Osteocyte (in vitro differentiated cells): Measurements from ENCODE around the gene STRN3. TPM values are rescaled to one million over a fixed set of nuclear protein-coding genes. Genes with fewer than 3 reads are reported as not detected.

Source experiments
- DNase-seq: peaks from one replicate; pipeline ENCODE4 v3.0.0; 2021; ENCODE audit warnings: mixed read lengths; ENCODE audit not compliant: unreplicated experiment; ENCODE audit errors: extremely low spot score
- H3K27ac Mint-ChIP-seq: one replicate; pipeline ENCODE4 v1.8.0; 2021; ENCODE audit warnings: mild to moderate bottlenecking, mixed read lengths; ENCODE audit not compliant: unreplicated experiment
- H3K27me3 Mint-ChIP-seq: one replicate; pipeline ENCODE4 v1.8.0; 2021; ENCODE audit warnings: mixed read lengths; ENCODE audit not compliant: unreplicated experiment
- H3K36me3 Mint-ChIP-seq: one replicate; pipeline ENCODE4 v1.8.0; 2021; ENCODE audit warnings: mixed read lengths; ENCODE audit not compliant: unreplicated experiment
- H3K4me1 Mint-ChIP-seq: one replicate; pipeline ENCODE4 v1.8.0; 2021; ENCODE audit warnings: mixed read lengths; ENCODE audit not compliant: unreplicated experiment
- H3K4me3 Mint-ChIP-seq: one replicate; pipeline ENCODE4 v1.8.0; 2021; ENCODE audit warnings: mild to moderate bottlenecking, moderate library complexity, mixed read lengths; ENCODE audit not compliant: unreplicated experiment
- H3K9me3 Mint-ChIP-seq: one replicate; pipeline ENCODE4 v1.8.0; 2021; ENCODE audit warnings: mixed read lengths; ENCODE audit not compliant: unreplicated experiment
- total RNA-seq: library from RNA; stranded (reverse); gene quantifications from 2 replicates; pipeline ENCODE4 v1.2.1, GENCODE V29; 2021
- TF ChIP-seq, protein P1 (sequence below): fragments of 200-600 bp; sonication (generic); IDR thresholded peaks from 2 replicates; pipeline ENCODE4 v1.5.0; 2021; ENCODE audit warnings: antibody characterized with exemption, mild to moderate bottlenecking, moderate library complexity

STRN3 gene
- total RNA-seq, 1 donor from 2014 or later = 38.7 TPM

DNA sequence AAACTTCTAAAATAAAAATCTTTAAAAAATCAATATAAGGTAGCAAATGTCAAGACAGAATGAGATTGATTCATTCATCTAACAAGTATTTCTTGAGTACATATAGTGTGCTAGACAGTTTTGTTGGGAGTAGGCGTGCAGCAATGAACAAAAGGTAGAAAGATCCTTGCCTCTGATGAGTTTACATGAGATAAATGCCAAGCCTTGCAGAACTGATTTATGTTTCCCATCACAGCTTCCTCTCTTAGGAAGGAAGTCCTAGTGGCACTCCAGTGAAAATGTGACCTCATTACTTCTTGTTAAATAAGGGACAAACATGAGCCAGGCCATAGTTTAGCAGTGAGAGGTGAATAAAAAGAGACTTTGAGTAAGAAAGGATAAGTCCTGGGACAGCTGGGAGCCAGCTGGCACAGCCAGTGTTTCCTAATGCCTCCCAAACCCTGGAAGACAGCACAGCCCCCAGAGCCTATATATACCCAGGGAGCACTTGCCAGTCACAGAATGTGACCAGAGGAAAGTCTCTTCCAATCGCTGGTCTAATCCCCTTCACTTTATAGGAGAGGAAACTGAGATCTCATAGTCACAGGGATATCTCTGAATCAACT is 156.5 kb downstream of the STRN3 start:
- Mint-ChIP-seq H3K9me3 (no peaks in the 10 kb centered on the region), H3K4me1 (no peaks in the 10 kb centered on the region), H3K4me3 (no peak overlapping the region), H3K36me3 (no peaks in the 10 kb centered on the region), H3K27ac (no peak overlapping the region), H3K27me3 (peaks cover 32% of the 10 kb centered on the region)
- DNase-seq = no peak
- TF ChIP-seq, protein P1, sequence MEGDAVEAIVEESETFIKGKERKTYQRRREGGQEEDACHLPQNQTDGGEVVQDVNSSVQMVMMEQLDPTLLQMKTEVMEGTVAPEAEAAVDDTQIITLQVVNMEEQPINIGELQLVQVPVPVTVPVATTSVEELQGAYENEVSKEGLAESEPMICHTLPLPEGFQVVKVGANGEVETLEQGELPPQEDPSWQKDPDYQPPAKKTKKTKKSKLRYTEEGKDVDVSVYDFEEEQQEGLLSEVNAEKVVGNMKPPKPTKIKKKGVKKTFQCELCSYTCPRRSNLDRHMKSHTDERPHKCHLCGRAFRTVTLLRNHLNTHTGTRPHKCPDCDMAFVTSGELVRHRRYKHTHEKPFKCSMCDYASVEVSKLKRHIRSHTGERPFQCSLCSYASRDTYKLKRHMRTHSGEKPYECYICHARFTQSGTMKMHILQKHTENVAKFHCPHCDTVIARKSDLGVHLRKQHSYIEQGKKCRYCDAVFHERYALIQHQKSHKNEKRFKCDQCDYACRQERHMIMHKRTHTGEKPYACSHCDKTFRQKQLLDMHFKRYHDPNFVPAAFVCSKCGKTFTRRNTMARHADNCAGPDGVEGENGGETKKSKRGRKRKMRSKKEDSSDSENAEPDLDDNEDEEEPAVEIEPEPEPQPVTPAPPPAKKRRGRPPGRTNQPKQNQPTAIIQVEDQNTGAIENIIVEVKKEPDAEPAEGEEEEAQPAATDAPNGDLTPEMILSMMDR = no peak

DNA sequence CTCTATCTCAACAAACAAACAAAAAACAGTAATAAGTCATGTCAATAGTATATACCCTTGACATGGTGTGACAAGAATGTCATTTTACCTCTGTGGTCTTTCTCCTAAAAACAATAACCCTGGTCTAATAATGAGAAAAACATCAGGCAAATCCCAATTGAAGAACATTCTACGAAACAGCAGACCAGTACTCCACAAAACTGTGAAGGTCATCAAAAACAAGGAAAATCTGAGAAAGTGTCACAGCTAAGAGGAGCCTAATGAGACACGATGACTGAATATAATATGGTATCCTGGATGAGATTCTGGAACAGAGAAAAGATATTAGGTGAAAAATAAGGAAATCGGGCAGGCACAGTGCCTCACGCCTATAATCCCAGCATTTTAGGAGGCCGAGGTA is 157.4 kb downstream of the STRN3 start:
- Mint-ChIP-seq H3K27me3 (peaks cover 37% of the 10 kb centered on the region), H3K36me3 (no peaks in the 10 kb centered on the region)

DNA sequence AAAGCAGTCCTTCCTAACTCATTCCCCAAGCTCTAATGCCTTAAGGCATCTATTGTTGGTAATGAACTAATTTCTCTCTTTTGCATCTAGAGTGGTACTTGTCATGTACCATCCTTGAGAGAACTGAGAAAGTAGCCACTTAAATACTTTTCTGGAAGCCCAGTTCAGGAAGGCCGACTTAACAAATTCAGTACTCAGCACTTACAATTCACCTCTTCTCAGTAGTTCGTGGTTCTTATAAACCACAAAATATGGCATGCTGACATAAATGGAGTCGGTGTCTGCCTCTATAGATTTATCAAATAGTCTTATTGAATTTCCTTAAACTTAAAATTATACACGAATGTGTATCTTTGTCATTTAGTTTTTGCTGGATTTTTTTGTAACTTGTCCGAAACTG is 161.2 kb downstream of the STRN3 start:
- Mint-ChIP-seq H3K36me3 (no peaks in the 10 kb centered on the region), H3K9me3 (no peaks in the 10 kb centered on the region), H3K4me3 (no peak overlapping the region), H3K4me1 (no peaks in the 10 kb centered on the region), H3K27ac (no peak overlapping the region), H3K27me3 (peaks cover 30% of the 10 kb centered on the region)
- TF ChIP-seq, protein P1 = no peak
- no peak for DNase-seq

More for the DNA sequence above, 157.4 kb downstream of the STRN3 start:
- no peak overlapping the region for H3K4me3 Mint-ChIP-seq
- no peak overlapping the region for H3K27ac Mint-ChIP-seq
- DNase-seq = no peak
- TF ChIP-seq, protein P1 = no peak
- H3K4me1 Mint-ChIP-seq = no peaks in the 10 kb centered on the region
- H3K9me3 Mint-ChIP-seq = no peaks in the 10 kb centered on the region

DNA sequence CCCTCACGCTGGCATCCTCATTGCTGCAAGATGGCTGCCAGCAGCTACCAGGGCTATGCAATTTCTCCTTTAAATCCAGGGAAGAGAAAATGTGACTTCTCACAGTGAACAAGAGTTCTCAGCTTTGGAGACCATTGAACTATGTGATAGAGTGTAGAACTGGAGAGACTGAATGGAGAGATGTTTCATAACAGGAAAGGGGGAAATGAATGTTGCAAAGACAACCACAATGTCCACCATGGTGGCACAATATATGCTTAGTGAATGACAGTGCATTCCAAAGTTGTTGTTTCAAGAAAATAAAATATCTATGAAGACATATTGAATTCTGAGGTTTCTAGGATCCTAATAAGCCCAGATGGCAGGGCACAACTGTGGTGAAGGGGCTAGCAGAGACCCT is 165.0 kb downstream of the STRN3 start:
- H3K36me3 Mint-ChIP-seq = no peaks in the 10 kb centered on the region
- DNase-seq = no peak
- H3K4me3 Mint-ChIP-seq = no peak overlapping the region
- no peak overlapping the region for H3K27ac Mint-ChIP-seq
- no peaks in the 10 kb centered on the region for H3K4me1 Mint-ChIP-seq
- H3K9me3 Mint-ChIP-seq = no peaks in the 10 kb centered on the region
- TF ChIP-seq, protein P1 = no peak
- peaks cover 30% of the 10 kb centered on the region for H3K27me3 Mint-ChIP-seq

DNA sequence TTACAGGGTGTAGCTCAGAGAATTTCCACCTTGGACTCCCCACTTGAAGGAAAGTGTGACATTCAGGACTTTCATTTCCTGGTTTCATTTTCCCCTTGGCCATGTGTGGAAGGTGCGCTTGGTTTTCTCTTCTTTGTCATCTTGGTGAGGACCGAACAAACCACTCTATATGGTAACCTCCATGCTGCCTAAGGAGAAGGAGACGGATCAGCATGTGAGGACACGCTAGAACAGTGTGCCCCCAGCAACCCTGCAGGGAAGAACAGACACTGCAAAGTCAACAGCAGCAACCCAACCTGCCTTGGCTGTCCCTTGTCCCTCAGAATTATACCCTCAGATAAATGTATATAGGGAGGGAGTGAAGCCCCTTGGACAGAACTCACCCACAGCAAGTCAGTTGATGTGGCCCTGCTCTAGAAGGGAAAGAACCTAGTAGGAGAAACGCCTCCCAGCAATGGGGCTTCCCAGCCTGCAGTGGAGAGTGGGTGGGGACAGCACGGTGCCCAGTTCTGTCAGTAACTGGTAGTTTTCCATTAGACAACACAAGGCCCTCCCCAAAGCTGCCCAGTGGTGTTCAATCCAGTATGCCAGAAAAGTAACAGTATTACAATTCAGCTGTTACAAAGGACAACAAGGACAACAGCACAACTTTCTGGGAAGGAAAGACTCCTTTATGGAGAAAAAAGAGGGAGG is 170.7 kb downstream of the STRN3 start:
- Mint-ChIP-seq H3K36me3 (no peaks in the 10 kb centered on the region), H3K9me3 (no peaks in the 10 kb centered on the region), H3K27me3 (peaks cover 27% of the 10 kb centered on the region), H3K27ac (no peak overlapping the region), H3K4me3 (no peak overlapping the region), H3K4me1 (no peaks in the 10 kb centered on the region)
- DNase-seq = no peak
- TF ChIP-seq, protein P1 = no peak
